Medulla oblongata (tissue), 1 donor: ENCODE measurements around the gene CDH13.

Experiments
- DNase-seq: peaks from one replicate; pipeline ENCODE4 v3.0.0-alpha.2; 2015; ENCODE audit errors: extremely low spot score

Gene CDH13

GRCh38 chr16:82835487-82836155, 208.9 kb downstream of the CDH13 start:
- DNase-seq, result no peak

- DNase-seq, result no peak
Observed at GRCh38 chr16:82841108-82841507, 214.3 kb downstream of the CDH13 start.

GRCh38 chr16:82843606-82844271, 217.0 kb downstream of the CDH13 start:
- DNase-seq, result no peak

- DNase-seq, result no peak
Observed at GRCh38 chr16:82845116-82845515, 218.3 kb downstream of the CDH13 start.

- no peak for DNase-seq
Observed at GRCh38 chr16:82846806-82847205, 220.0 kb downstream of the CDH13 start.

- no peak for DNase-seq
Observed at GRCh38 chr16:82848013-82848412, 221.2 kb downstream of the CDH13 start.

GRCh38 chr16:82852388-82853008, 225.7 kb downstream of the CDH13 start:
- DNase-seq, result no peak

GRCh38 chr16:82855471-82855870, 228.7 kb downstream of the CDH13 start:
- no peak for DNase-seq

- DNase-seq, result no peak
Observed at GRCh38 chr16:82857693-82858365, 231.1 kb downstream of the CDH13 start.

- DNase-seq, result no peak
Observed at GRCh38 chr16:82859662-82860061, 232.9 kb downstream of the CDH13 start.

- no peak for DNase-seq
Observed at GRCh38 chr16:82860071-82860470, 233.3 kb downstream of the CDH13 start.

GRCh38 chr16:82862057-82862456, 235.3 kb downstream of the CDH13 start:
- no peak for DNase-seq

GRCh38 chr16:82864332-82865040, 237.7 kb downstream of the CDH13 start:
- no peak for DNase-seq

- DNase-seq, result no peak
Observed at GRCh38 chr16:82865412-82865811, 238.6 kb downstream of the CDH13 start.

GRCh38 chr16:82867485-82867884, 240.7 kb downstream of the CDH13 start:
- DNase-seq, result no peak

GRCh38 chr16:82874271-82874670, 247.5 kb downstream of the CDH13 start:
- DNase-seq, result no peak

GRCh38 chr16:82874672-82875071, 247.9 kb downstream of the CDH13 start:
- DNase-seq, result no peak

GRCh38 chr16:82876951-82877350, 250.2 kb downstream of the CDH13 start:
- no peak for DNase-seq

GRCh38 chr16:82878466-82878865, 251.7 kb downstream of the CDH13 start:
- no peak for DNase-seq

GRCh38 chr16:82880346-82880745, 253.6 kb downstream of the CDH13 start:
- no peak for DNase-seq

GRCh38 chr16:82881516-82881915, 254.7 kb downstream of the CDH13 start:
- DNase-seq, result no peak

GRCh38 chr16:82882226-82882625, 255.5 kb downstream of the CDH13 start:
- no peak for DNase-seq
